Cerebellar cortex (tissue), 1 donor: ENCODE results near the gene GSG1L.

Source experiments
- DNase-seq: peaks from one replicate; pipeline ENCODE4 v3.0.0-alpha.2; 2015; ENCODE audit warnings: low spot score

Gene GSG1L

GRCh38 chr16:27774779-27775178 lies 288.7 kb downstream of the GSG1L start:
- no peak for DNase-seq

GRCh38 chr16:27773344-27773743 lies 290.2 kb downstream of the GSG1L start:
- no peak for DNase-seq

- DNase-seq, result no peak
Measured at GRCh38 chr16:27772093-27772825, 291.3 kb downstream of the GSG1L start.

- no peak for DNase-seq
Measured at GRCh38 chr16:27771201-27771910, 292.2 kb downstream of the GSG1L start.

GRCh38 chr16:27770271-27771196 lies 293.0 kb downstream of the GSG1L start:
- no peak for DNase-seq

- peak; percentile 19 for DNase-seq
Measured at GRCh38 chr16:27769561-27770255, 293.8 kb downstream of the GSG1L start.

GRCh38 chr16:27768651-27769272 lies 294.8 kb downstream of the GSG1L start:
- DNase-seq, result peak; percentile 90

- no peak for DNase-seq
Measured at GRCh38 chr16:27767971-27768591, 295.4 kb downstream of the GSG1L start.

- DNase-seq, result no peak
Measured at GRCh38 chr16:27767081-27767480, 296.4 kb downstream of the GSG1L start.

- DNase-seq, result no peak
Measured at GRCh38 chr16:27766236-27766925, 297.1 kb downstream of the GSG1L start.

GRCh38 chr16:27764869-27765675 lies 298.4 kb downstream of the GSG1L start:
- DNase-seq, result no peak

GRCh38 chr16:27764427-27764826 lies 299.1 kb downstream of the GSG1L start:
- no peak for DNase-seq

GRCh38 chr16:27762441-27762840 lies 301.1 kb downstream of the GSG1L start:
- no peak for DNase-seq

GRCh38 chr16:27761816-27762215 lies 301.7 kb downstream of the GSG1L start:
- no peak for DNase-seq

- DNase-seq, result no peak
Measured at GRCh38 chr16:27760789-27761176, 302.7 kb downstream of the GSG1L start.

- no peak for DNase-seq
Measured at GRCh38 chr16:27759967-27760788, 303.3 kb downstream of the GSG1L start.

GRCh38 chr16:27759301-27759871 lies 304.1 kb downstream of the GSG1L start:
- DNase-seq, result no peak

GRCh38 chr16:27758544-27758943 lies 305.0 kb downstream of the GSG1L start:
- DNase-seq, result no peak
